ENCODE data around the gene AUNIP.

The AUNIP gene

GRCh38 chr1:25875856-25876692 is 16.8 kb upstream of the AUNIP start:
- peak overlapping the region; percentile 81 to 84 for H3K4me3 Mint-ChIP-seq
- peak; percentile 48 to 50 for ATAC-seq (replicated peaks)
- no peaks in the 10 kb centered on the region for H3K36me3 Mint-ChIP-seq
- DNase-seq, result no peak
- H3K27ac Mint-ChIP-seq, result peak overlapping the region; percentile 39
- H3K4me1 Mint-ChIP-seq, result peaks cover 21 to 46% of the 10 kb centered on the region in 2 donors
- H3K9me3 Mint-ChIP-seq, result no peaks in the 10 kb centered on the region
- peaks cover 0 to 7% of the 10 kb centered on the region in 2 donors for H3K27me3 Mint-ChIP-seq

GRCh38 chr1:25875154-25875855 is 16.0 kb upstream of the AUNIP start, which contains the start of gene PAQR7:
TSS of gene PAQR7 (minus strand) at chr1:25875708. CDS start at chr1:25863839, 11,869 bp downstream.
- peaks cover 0 to 7% of the 10 kb centered on the region in 2 donors for H3K27me3 Mint-ChIP-seq
- peak within 1 kb of the TSS; percentile 84 to 89 for H3K4me3 Mint-ChIP-seq
- peak within 1 kb of the TSS; percentile 59 for H3K27ac Mint-ChIP-seq
- no peaks in the 10 kb centered on the region for H3K9me3 Mint-ChIP-seq
- H3K36me3 Mint-ChIP-seq, result no peaks in the 10 kb centered on the region
- peak; percentile 55 for DNase-seq
- ATAC-seq (replicated peaks), result peak; percentile 82 to 88
- H3K4me1 Mint-ChIP-seq, result peaks cover 22 to 47% of the 10 kb centered on the region in 2 donors

- Mint-ChIP-seq H3K9me3 (no peaks in the 10 kb centered on the region), H3K27ac (peak overlapping the region; percentile 59), H3K4me1 (peaks cover 24 to 47% of the 10 kb centered on the region in 2 donors), H3K4me3 (peak overlapping the region; percentile 84 to 89), H3K36me3 (peaks cover 0 to 2% of the 10 kb centered on the region in 2 donors), H3K27me3 (peaks cover 0 to 7% of the 10 kb centered on the region in 2 donors)
- no peak for DNase-seq
- ATAC-seq (replicated peaks), result peak in 1 of 2 donors; percentile 15
Measured at GRCh38 chr1:25874635-25875153, 15.4 kb upstream of the AUNIP start.

GRCh38 chr1:25874209-25874608 is 15.0 kb upstream of the AUNIP start:
- Mint-ChIP-seq H3K9me3 (no peaks in the 10 kb centered on the region), H3K36me3 (peaks cover 0 to 3% of the 10 kb centered on the region in 2 donors), H3K4me3 (peak overlapping the region; percentile 84 to 89)

GRCh38 chr1:25873120-25873519 is 13.9 kb upstream of the AUNIP start:
- no peak for DNase-seq
- peaks cover 0 to 3% of the 10 kb centered on the region in 2 donors for H3K36me3 Mint-ChIP-seq
- peaks cover 24 to 47% of the 10 kb centered on the region in 2 donors for H3K4me1 Mint-ChIP-seq
- peaks cover 0 to 7% of the 10 kb centered on the region in 2 donors for H3K27me3 Mint-ChIP-seq
- peak in 1 of 2 donors; percentile 20 for ATAC-seq (replicated peaks)
- no peak overlapping the region for H3K4me3 Mint-ChIP-seq
- no peaks in the 10 kb centered on the region for H3K9me3 Mint-ChIP-seq
- H3K27ac Mint-ChIP-seq, result no peak overlapping the region

More at GRCh38 chr1:25874209-25874608, 15.0 kb upstream of the AUNIP start:
- Mint-ChIP-seq H3K4me1 (peaks cover 24 to 47% of the 10 kb centered on the region in 2 donors), H3K27ac (no peak overlapping the region), H3K27me3 (peaks cover 0 to 7% of the 10 kb centered on the region in 2 donors)
- no peak for ATAC-seq (replicated peaks)
- no peak for DNase-seq

- Mint-ChIP-seq H3K36me3 (peaks cover 0 to 6% of the 10 kb centered on the region in 2 donors), H3K4me1 (peaks cover 24 to 47% of the 10 kb centered on the region in 2 donors), H3K9me3 (no peaks in the 10 kb centered on the region), H3K27ac (no peak overlapping the region), H3K4me3 (no peak overlapping the region), H3K27me3 (peaks cover 0 to 7% of the 10 kb centered on the region in 2 donors)
- ATAC-seq (replicated peaks) (peak in 1 of 2 donors; percentile 29), DNase-seq (no peak)
Measured at GRCh38 chr1:25872713-25873112, 13.5 kb upstream of the AUNIP start.

- ATAC-seq (replicated peaks), result no peak
- Mint-ChIP-seq H3K4me3 (no peak overlapping the region), H3K27me3 (peaks cover 0 to 7% of the 10 kb centered on the region in 2 donors), H3K36me3 (peaks cover 0 to 10% of the 10 kb centered on the region in 2 donors), H3K27ac (no peak overlapping the region), H3K4me1 (peaks cover 24 to 47% of the 10 kb centered on the region in 2 donors), H3K9me3 (no peaks in the 10 kb centered on the region)
- no peak for DNase-seq
Measured at GRCh38 chr1:25871704-25872494, 12.6 kb upstream of the AUNIP start.

GRCh38 chr1:25871086-25871703 is 11.9 kb upstream of the AUNIP start:
- Mint-ChIP-seq H3K27ac (no peak overlapping the region), H3K36me3 (peaks cover under 1 to 12% of the 10 kb centered on the region in 2 donors), H3K4me3 (no peak overlapping the region), H3K27me3 (peaks cover 0 to 2% of the 10 kb centered on the region in 2 donors), H3K9me3 (no peaks in the 10 kb centered on the region), H3K4me1 (peaks cover 24 to 45% of the 10 kb centered on the region in 2 donors)
- DNase-seq (no peak), ATAC-seq (replicated peaks) (no peak)

GRCh38 chr1:25870614-25871013 is 11.4 kb upstream of the AUNIP start:
- DNase-seq (no peak), ATAC-seq (replicated peaks) (no peak)
- no peaks in the 10 kb centered on the region for H3K9me3 Mint-ChIP-seq
- H3K27me3 Mint-ChIP-seq, result no peaks in the 10 kb centered on the region
- peaks cover 3 to 15% of the 10 kb centered on the region in 2 donors for H3K36me3 Mint-ChIP-seq
- H3K27ac Mint-ChIP-seq, result no peak overlapping the region
- no peak overlapping the region for H3K4me3 Mint-ChIP-seq
- peaks cover 21 to 39% of the 10 kb centered on the region in 2 donors for H3K4me1 Mint-ChIP-seq

- H3K36me3 Mint-ChIP-seq, result peaks cover 3 to 15% of the 10 kb centered on the region in 2 donors
- H3K27ac Mint-ChIP-seq, result no peak overlapping the region
- no peaks in the 10 kb centered on the region for H3K9me3 Mint-ChIP-seq
- no peak overlapping the region for H3K4me3 Mint-ChIP-seq
- ATAC-seq (replicated peaks) (no peak), DNase-seq (no peak)
- no peaks in the 10 kb centered on the region for H3K27me3 Mint-ChIP-seq
- peaks cover 19 to 35% of the 10 kb centered on the region in 2 donors for H3K4me1 Mint-ChIP-seq
Measured at GRCh38 chr1:25869909-25870606, 10.8 kb upstream of the AUNIP start.

- no peak overlapping the region for H3K4me3 Mint-ChIP-seq
- ATAC-seq (replicated peaks) (no peak), DNase-seq (no peak)
- H3K4me1 Mint-ChIP-seq, result peaks cover 7 to 11% of the 10 kb centered on the region in 2 donors
- H3K27ac Mint-ChIP-seq, result no peak overlapping the region
- no peaks in the 10 kb centered on the region for H3K27me3 Mint-ChIP-seq
- no peaks in the 10 kb centered on the region for H3K9me3 Mint-ChIP-seq
- H3K36me3 Mint-ChIP-seq, result peaks cover 7 to 26% of the 10 kb centered on the region in 2 donors
Measured at GRCh38 chr1:25867210-25867991, 8.1 kb upstream of the AUNIP start.

GRCh38 chr1:25866288-25866687 is 7.0 kb upstream of the AUNIP start:
- DNase-seq, result no peak
- no peak overlapping the region for H3K4me3 Mint-ChIP-seq
- no peak for ATAC-seq (replicated peaks)
- H3K27ac Mint-ChIP-seq, result no peak overlapping the region
- peaks cover 7 to 8% of the 10 kb centered on the region in 2 donors for H3K4me1 Mint-ChIP-seq
- no peaks in the 10 kb centered on the region for H3K9me3 Mint-ChIP-seq
- peaks cover 7 to 28% of the 10 kb centered on the region in 2 donors for H3K36me3 Mint-ChIP-seq
- H3K27me3 Mint-ChIP-seq, result no peaks in the 10 kb centered on the region

All from stimulated activated naive B cell treated with anti-CD40 and anti-IgM and Interleukin-4, amounts not matched to agents 10 μg/mL and 1 μg/mL and 100 μg/mL, for 72 hours (primary cell).